ENCODE measurements around the gene ITGA7.
A peak's percentile ranks its signal among the peaks of the same experiment; 100 is the strongest.

Gene ITGA7

DNA sequence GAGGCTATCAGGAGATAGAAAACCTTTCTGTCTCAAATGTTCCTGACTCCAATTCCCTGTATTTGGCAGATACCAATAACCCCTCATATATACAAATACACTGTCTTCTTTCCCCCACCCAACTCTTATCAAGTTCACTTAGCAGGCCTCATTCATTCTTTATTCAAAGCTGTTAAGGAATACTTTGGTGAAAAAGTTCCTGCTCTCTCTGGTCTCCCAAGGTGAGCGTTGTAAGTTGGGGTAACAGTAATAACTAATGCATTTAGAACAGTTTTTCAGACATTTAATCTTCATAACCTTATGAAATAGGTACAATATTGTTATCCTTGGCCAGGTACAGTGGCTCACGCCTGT lies 31.3 kb upstream of the ITGA7 start:
- WGBS = 81% methylated on average over 1 of the region's 2 CpGs
- Histone ChIP-seq H2AK5ac (ENCODE audit: low read length, severe bottlenecking) (no peak overlapping the region), H3K9me3 (ENCODE audit: control insufficient read depth, low read length) (no peaks in the 10 kb centered on the region), H3K4me1 (ENCODE audit: control insufficient read depth, insufficient read depth, low read depth, low read length) (peaks cover 12% of the 10 kb centered on the region), H4K8ac (ENCODE audit: low read length) (no peak overlapping the region), H2BK12ac (ENCODE audit: low read length in 2 of 2) (no peak overlapping the region), H3K4me3 (ENCODE audit: insufficient read depth in 1 of 2, low read depth in 1 of 2, low read length in 2 of 2) (peak overlapping the region in 1 of 2 experiments; percentile 83), H3K36me3 (ENCODE audit: control insufficient read depth in 1 of 2, insufficient read depth in 2 of 2, low read depth in 1 of 2, low read length in 2 of 2) (no peaks in the 10 kb centered on the region), H3K4ac (ENCODE audit: low read depth in 1 of 2, low read length in 2 of 2) (no peak overlapping the region), H2AFZ (ENCODE audit: low read depth, low read length) (no peak overlapping the region), H3K4me2 (ENCODE audit: low read length, poor library complexity, severe bottlenecking) (no peak overlapping the region), H3K18ac (ENCODE audit: low read depth in 1 of 2, low read length in 2 of 2) (no peak overlapping the region), H3K27me3 (ENCODE audit: control insufficient read depth in 1 of 2, insufficient read depth in 1 of 2, low read length in 2 of 2) (no peaks in the 10 kb centered on the region), H3K27ac (ENCODE audit: low read length, poor library complexity, severe bottlenecking) (no peak overlapping the region), H3K23ac (ENCODE audit: low read length in 2 of 2) (no peak overlapping the region), H4K91ac (ENCODE audit: low read length) (no peak overlapping the region), H2BK120ac (ENCODE audit: low read depth, low read length) (no peak overlapping the region), H3K9ac (ENCODE audit: low read length) (peak overlapping the region; percentile 89), H3K79me1 (replicated peaks; ENCODE audit: low read length, poor library complexity, severe bottlenecking) (peaks cover 4% of the 10 kb centered on the region), H3K14ac (ENCODE audit: low read length in 2 of 2) (no peak overlapping the region), H2BK5ac (ENCODE audit: low read depth, low read length, poor library complexity, severe bottlenecking) (no peak overlapping the region), H2BK15ac (ENCODE audit: low read depth, poor library complexity, severe bottlenecking) (no peak overlapping the region)
- no peak for DNase-seq

GRCh38 chr12:55738123-55739024 lies 30.7 kb upstream of the ITGA7 start:
- Histone ChIP-seq H2BK15ac (ENCODE audit: low read depth, poor library complexity, severe bottlenecking) (peak overlapping the region; percentile 90), H4K91ac (ENCODE audit: low read length) (peak overlapping the region; percentile 25), H3K14ac (ENCODE audit: low read length in 2 of 2) (no peak overlapping the region), H3K9ac (ENCODE audit: low read length) (peak overlapping the region; percentile 89), H2AK5ac (ENCODE audit: low read length, severe bottlenecking) (no peak overlapping the region), H3K23ac (ENCODE audit: low read length in 2 of 2) (no peak overlapping the region), H3K4ac (ENCODE audit: low read depth in 1 of 2, low read length in 2 of 2) (peak overlapping the region; percentile 30 to 69), H3K79me1 (replicated peaks; ENCODE audit: low read length, poor library complexity, severe bottlenecking) (peaks cover 2% of the 10 kb centered on the region), H2BK120ac (ENCODE audit: low read depth, low read length) (peak overlapping the region; percentile 86), H2BK5ac (ENCODE audit: low read depth, low read length, poor library complexity, severe bottlenecking) (no peak overlapping the region), H3K4me2 (ENCODE audit: low read length, poor library complexity, severe bottlenecking) (peak overlapping the region; percentile 89), H3K27me3 (ENCODE audit: control insufficient read depth in 1 of 2, insufficient read depth in 1 of 2, low read length in 2 of 2) (no peaks in the 10 kb centered on the region), H3K36me3 (ENCODE audit: control insufficient read depth in 1 of 2, insufficient read depth in 2 of 2, low read depth in 1 of 2, low read length in 2 of 2) (no peaks in the 10 kb centered on the region), H3K18ac (ENCODE audit: low read depth in 1 of 2, low read length in 2 of 2) (peak overlapping the region; percentile 77 to 94), H2BK12ac (ENCODE audit: low read length in 2 of 2) (peak overlapping the region in 1 of 2 experiments; percentile 64), H3K4me3 (ENCODE audit: insufficient read depth in 1 of 2, low read depth in 1 of 2, low read length in 2 of 2) (peak overlapping the region; percentile 21 to 83), H4K8ac (ENCODE audit: low read length) (peak overlapping the region; percentile 81), H3K9me3 (ENCODE audit: control insufficient read depth, low read length) (no peaks in the 10 kb centered on the region), H2AFZ (ENCODE audit: low read depth, low read length) (no peak overlapping the region), H3K27ac (ENCODE audit: low read length, poor library complexity, severe bottlenecking) (peak overlapping the region; percentile 61), H3K4me1 (ENCODE audit: control insufficient read depth, insufficient read depth, low read depth, low read length) (peaks cover 10% of the 10 kb centered on the region)
- 2% methylated on average over 6 of the region's 14 CpGs for WGBS
- peak; percentile 91 for DNase-seq

GRCh38 chr12:55737581-55738122 lies 29.9 kb upstream of the ITGA7 start:
- peak overlapping the region; percentile 86 for H2BK120ac ChIP-seq (ENCODE audit: low read depth, low read length)
- H3K14ac ChIP-seq (ENCODE audit: low read length in 2 of 2) = no peak overlapping the region
- peak overlapping the region in 1 of 2 experiments; percentile 64 for H2BK12ac ChIP-seq (ENCODE audit: low read length in 2 of 2)
- DNase-seq = peak; percentile 44
- H3K4me1 ChIP-seq (ENCODE audit: control insufficient read depth, insufficient read depth, low read depth, low read length) = peaks cover 10% of the 10 kb centered on the region
- H3K27me3 ChIP-seq (ENCODE audit: control insufficient read depth in 1 of 2, insufficient read depth in 1 of 2, low read length in 2 of 2) = no peaks in the 10 kb centered on the region
- peak overlapping the region; percentile 89 for H3K4me2 ChIP-seq (ENCODE audit: low read length, poor library complexity, severe bottlenecking)
- H3K9ac ChIP-seq (ENCODE audit: low read length) = peak overlapping the region; percentile 89
- no peak overlapping the region for H3K23ac ChIP-seq (ENCODE audit: low read length in 2 of 2)
- peak overlapping the region in 1 of 2 experiments; percentile 83 for H3K4me3 ChIP-seq (ENCODE audit: insufficient read depth in 1 of 2, low read depth in 1 of 2, low read length in 2 of 2)
- peak overlapping the region; percentile 81 for H4K8ac ChIP-seq (ENCODE audit: low read length)
- peak overlapping the region in 1 of 2 experiments; percentile 94 for H3K18ac ChIP-seq (ENCODE audit: low read depth in 1 of 2, low read length in 2 of 2)
- no peaks in the 10 kb centered on the region for H3K9me3 ChIP-seq (ENCODE audit: control insufficient read depth, low read length)
- peak overlapping the region; percentile 40 for H3K27ac ChIP-seq (ENCODE audit: low read length, poor library complexity, severe bottlenecking)
- no peaks in the 10 kb centered on the region for H3K36me3 ChIP-seq (ENCODE audit: control insufficient read depth in 1 of 2, insufficient read depth in 2 of 2, low read depth in 1 of 2, low read length in 2 of 2)
- no peak overlapping the region for H2AK5ac ChIP-seq (ENCODE audit: low read length, severe bottlenecking)
- no peak overlapping the region for H2BK5ac ChIP-seq (ENCODE audit: low read depth, low read length, poor library complexity, severe bottlenecking)
- no peak overlapping the region for H2AFZ ChIP-seq (ENCODE audit: low read depth, low read length)
- peaks cover 6% of the 10 kb centered on the region for H3K79me1 ChIP-seq (replicated peaks; ENCODE audit: low read length, poor library complexity, severe bottlenecking)
- peak overlapping the region; percentile 90 for H2BK15ac ChIP-seq (ENCODE audit: low read depth, poor library complexity, severe bottlenecking)
- H3K4ac ChIP-seq (ENCODE audit: low read depth in 1 of 2, low read length in 2 of 2) = peak overlapping the region; percentile 2 to 69
- H4K91ac ChIP-seq (ENCODE audit: low read length) = no peak overlapping the region
- WGBS = no CpG with 5 or more reads among the region's 4 CpGs

All from mesenchymal stem cell (in vitro differentiated cells and primary cell).